ENCODE measurements around the gene FANK1. TPM values are rescaled to one million over a fixed set of nuclear protein-coding genes. Genes with fewer than 3 reads are reported as not detected.

Gene FANK1
- total and polyA plus RNA-seq, 3 donors from 2014 or later, result 41.1 to 143 (median 60.9) TPM

DNA sequence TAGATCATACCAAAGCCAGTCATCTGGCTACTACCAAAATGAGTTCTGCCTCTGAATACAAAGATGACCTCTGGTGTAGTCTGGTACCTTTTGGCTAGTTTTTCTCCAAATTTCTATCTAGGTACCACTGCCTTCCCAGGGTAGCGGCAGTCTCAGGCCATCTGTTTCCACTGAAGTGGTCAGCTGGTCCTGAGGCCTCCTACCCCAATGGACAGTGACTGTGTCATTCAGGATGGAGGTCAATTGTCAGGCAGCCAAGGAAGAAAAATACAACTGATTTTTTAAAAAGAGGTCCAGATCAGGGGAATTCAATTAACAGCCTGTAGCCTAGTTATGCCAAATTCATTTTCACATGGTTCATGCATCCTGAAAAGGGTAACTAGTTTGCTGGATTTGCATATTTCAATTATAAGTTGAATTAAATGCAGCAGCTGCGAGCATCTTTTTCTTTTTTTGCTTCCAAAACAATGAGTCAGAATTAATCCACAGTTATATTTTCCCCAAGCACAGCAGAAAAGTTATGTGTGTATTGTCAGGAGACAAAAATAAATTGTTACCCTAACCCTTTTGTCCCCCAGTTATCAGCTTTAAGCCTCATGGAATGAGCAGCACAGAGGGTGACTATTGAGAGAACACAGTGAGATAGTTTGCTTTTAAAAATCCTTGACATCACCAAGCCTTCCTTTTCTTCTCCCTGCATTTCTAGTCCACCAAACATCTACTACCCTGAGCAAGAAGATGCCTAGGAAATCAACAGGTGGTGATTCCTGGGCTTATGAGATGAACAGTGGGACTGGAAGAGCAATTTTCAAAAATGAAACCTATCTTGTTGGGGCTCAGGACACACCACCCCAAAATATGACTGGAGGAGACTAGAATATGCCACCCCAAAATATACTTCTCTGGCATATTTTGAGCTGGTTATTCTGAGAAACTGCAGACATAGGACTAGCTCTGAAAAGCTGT lies 45.3 kb upstream of the FANK1 start:
- 68 to 72% methylated on average over 2 of the region's 2 CpGs for WGBS, 2 donors
- intact Hi-C loops (cut with DNase I; ENCODE audit: low total_unique reads), result no loop called here
- no peaks in the 10 kb centered on the region for H3K36me3 ChIP-seq (ENCODE audit: low read depth, missing control alignments)
- H3K27ac ChIP-seq, result no peak overlapping the region
- H3K4me1 ChIP-seq, result peaks cover 11% of the 10 kb centered on the region
- TF ChIP-seq, protein P1, sequence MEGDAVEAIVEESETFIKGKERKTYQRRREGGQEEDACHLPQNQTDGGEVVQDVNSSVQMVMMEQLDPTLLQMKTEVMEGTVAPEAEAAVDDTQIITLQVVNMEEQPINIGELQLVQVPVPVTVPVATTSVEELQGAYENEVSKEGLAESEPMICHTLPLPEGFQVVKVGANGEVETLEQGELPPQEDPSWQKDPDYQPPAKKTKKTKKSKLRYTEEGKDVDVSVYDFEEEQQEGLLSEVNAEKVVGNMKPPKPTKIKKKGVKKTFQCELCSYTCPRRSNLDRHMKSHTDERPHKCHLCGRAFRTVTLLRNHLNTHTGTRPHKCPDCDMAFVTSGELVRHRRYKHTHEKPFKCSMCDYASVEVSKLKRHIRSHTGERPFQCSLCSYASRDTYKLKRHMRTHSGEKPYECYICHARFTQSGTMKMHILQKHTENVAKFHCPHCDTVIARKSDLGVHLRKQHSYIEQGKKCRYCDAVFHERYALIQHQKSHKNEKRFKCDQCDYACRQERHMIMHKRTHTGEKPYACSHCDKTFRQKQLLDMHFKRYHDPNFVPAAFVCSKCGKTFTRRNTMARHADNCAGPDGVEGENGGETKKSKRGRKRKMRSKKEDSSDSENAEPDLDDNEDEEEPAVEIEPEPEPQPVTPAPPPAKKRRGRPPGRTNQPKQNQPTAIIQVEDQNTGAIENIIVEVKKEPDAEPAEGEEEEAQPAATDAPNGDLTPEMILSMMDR (IDR thresholded peaks at IDR 0.05), result no peak
- TF ChIP-seq POLR2A (IDR thresholded peaks at IDR 0.05), result no peak
- H3K9me3 ChIP-seq, result no peaks in the 10 kb centered on the region
- no peak overlapping the region for H3K4me3 ChIP-seq
- no peak for DNase-seq
- no peaks in the 10 kb centered on the region for H3K27me3 ChIP-seq

GRCh38 chr10:125852487-125852886 lies 43.9 kb upstream of the FANK1 start:
- Histone ChIP-seq H3K36me3 (ENCODE audit: low read depth, missing control alignments) (no peaks in the 10 kb centered on the region), H3K27me3 (no peaks in the 10 kb centered on the region), H3K27ac (no peak overlapping the region), H3K9me3 (no peaks in the 10 kb centered on the region), H3K4me3 (no peak overlapping the region), H3K4me1 (peaks cover 11% of the 10 kb centered on the region)
- intact Hi-C loops (cut with DNase I; ENCODE audit: low total_unique reads), result no loop called here
- WGBS, 2 donors, result 86 to 95% methylated on average over 7 of the region's 7 CpGs
- TF ChIP-seq, protein P1 (IDR thresholded peaks at IDR 0.05), result no peak
- no peak for TF ChIP-seq POLR2A (IDR thresholded peaks at IDR 0.05)
- DNase-seq, result no peak

- Histone ChIP-seq H3K27me3 (no peaks in the 10 kb centered on the region), H3K4me3 (no peak overlapping the region), H3K9me3 (no peaks in the 10 kb centered on the region), H3K36me3 (ENCODE audit: low read depth, missing control alignments) (no peaks in the 10 kb centered on the region), H3K4me1 (no peaks in the 10 kb centered on the region), H3K27ac (no peak overlapping the region)
- DNase-seq, result no peak
- intact Hi-C loops (cut with DNase I; ENCODE audit: low total_unique reads), result no loop called here
- TF ChIP-seq, protein P1 (IDR thresholded peaks at IDR 0.05), result no peak
- TF ChIP-seq POLR2A (IDR thresholded peaks at IDR 0.05), result no peak
- 85 to 88% methylated on average over 2 of the region's 2 CpGs for WGBS, 2 donors
Measured at GRCh38 chr10:125857185-125857760, 39.1 kb upstream of the FANK1 start.

DNA sequence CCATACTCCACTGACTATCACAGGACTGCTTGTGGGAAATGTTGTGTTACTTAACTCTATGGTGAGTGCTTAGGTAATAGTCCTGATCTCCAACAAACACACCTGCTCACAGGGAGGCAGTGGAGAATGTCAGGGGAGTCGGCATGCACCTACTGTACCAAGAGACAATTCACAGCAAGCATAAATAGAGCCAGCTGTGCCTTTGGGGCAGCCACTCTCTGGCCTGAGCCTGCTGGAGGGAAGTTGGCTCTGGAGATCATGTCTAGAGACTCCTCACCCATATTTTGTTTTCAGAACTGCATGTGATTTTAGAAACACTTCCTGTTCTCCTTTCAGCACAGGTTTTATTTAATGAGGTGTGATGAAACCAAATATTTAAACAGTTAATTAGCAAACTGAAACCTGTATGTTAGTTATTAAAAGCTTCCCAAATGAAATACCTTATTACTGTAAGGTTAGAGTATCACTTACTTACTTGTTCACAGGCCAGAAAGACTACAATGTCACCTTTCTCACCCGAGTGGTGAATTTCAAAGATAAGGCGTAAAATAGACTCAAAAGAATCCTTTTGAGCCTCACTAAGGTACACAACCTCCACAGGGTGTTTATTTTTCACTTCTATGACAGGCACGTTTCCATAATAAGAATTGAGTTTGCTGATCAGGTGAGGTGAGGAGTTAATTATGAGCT lies 37.1 kb upstream of the FANK1 start:
- H3K4me1 ChIP-seq, result no peaks in the 10 kb centered on the region
- no peaks in the 10 kb centered on the region for H3K9me3 ChIP-seq
- TF ChIP-seq POLR2A (IDR thresholded peaks at IDR 0.05), result no peak
- TF ChIP-seq, protein P1 (IDR thresholded peaks at IDR 0.05), result no peak
- no peaks in the 10 kb centered on the region for H3K36me3 ChIP-seq (ENCODE audit: low read depth, missing control alignments)
- H3K27ac ChIP-seq, result no peak overlapping the region
- no peak overlapping the region for H3K4me3 ChIP-seq
- DNase-seq, result no peak
- intact Hi-C loops (cut with DNase I; ENCODE audit: low total_unique reads), result no loop called here
- no peaks in the 10 kb centered on the region for H3K27me3 ChIP-seq
- 79 to 80% methylated on average over 4 of the region's 4 CpGs for WGBS, 2 donors
